ENCODE data around the gene DNAJB11. TPM values are rescaled to one million over a fixed set of nuclear protein-coding genes. Genes with fewer than 3 reads are reported as not detected.

Gene DNAJB11
- total and polyA plus RNA-seq, 2 of the 4 experiments (the other 2 are of a cell fraction), result 27.4 to 48.6 TPM

- no TSS peak for BruUV-seq (replicated peaks)
- no peaks in the 10 kb centered on the region for H3K79me1 ChIP-seq (ENCODE audit: low read depth in 1 of 2, low read length in 2 of 2)
- no peaks in the 10 kb centered on the region for H3K9me3 ChIP-seq (ENCODE audit: control insufficient read depth, insufficient read depth, low read length)
- no peak overlapping the region for H3K18ac ChIP-seq (ENCODE audit: low read depth, low read length)
- no peak overlapping the region for H3K9ac ChIP-seq (ENCODE audit: low read depth, low read length)
- H3K56ac ChIP-seq (ENCODE audit: extremely low read depth, insufficient read depth, low read length), result no peak overlapping the region
- dilution Hi-C loops (cut with HindIII; ENCODE audit: low sequenced_read_pairs, unreplicated experiment), result no loop called here
- no peak for ATAC-seq (ENCODE audit: low read depth)
- H2BK20ac ChIP-seq (ENCODE audit: low read depth, low read length), result no peak overlapping the region
- DNase-seq, result no peak
- H2AK9ac ChIP-seq (replicated peaks; ENCODE audit: low read depth, low read length, poor library complexity), result no peak overlapping the region
- no peak overlapping the region for H2BK5ac ChIP-seq (ENCODE audit: low read depth, low read length, poor library complexity, severe bottlenecking)
- H2BK15ac ChIP-seq (ENCODE audit: low read depth, low read length), result no peak overlapping the region
- no peak overlapping the region for H3K4me3 ChIP-seq (ENCODE audit: insufficient read depth, low read depth, low read length)
- ChIA-PET CTCF (no interaction called here), POLR2A (ENCODE audit: unreplicated experiment) (no interaction called here)
- no peak overlapping the region for H3K4ac ChIP-seq (ENCODE audit: low read depth, low read length)
- no peak overlapping the region for H2AFZ ChIP-seq (replicated peaks; ENCODE audit: low read length, poor library complexity)
- H4K20me1 ChIP-seq (ENCODE audit: insufficient read depth, low read length), result no peaks in the 10 kb centered on the region
- no peak overlapping the region for H3K14ac ChIP-seq (replicated peaks; ENCODE audit: low read depth, low read length)
- in situ Hi-C loops (cut with MboI; ENCODE audit: low sequenced_read_pairs), result no loop called here
- no peak overlapping the region for H2BK120ac ChIP-seq (ENCODE audit: low read depth, low read length)
- no peak overlapping the region for H4K8ac ChIP-seq (ENCODE audit: low read depth in 2 of 2, low read length in 2 of 2)
- no peak overlapping the region for H3K4me2 ChIP-seq (ENCODE audit: low read depth, low read length)
- H3K9me1 ChIP-seq (ENCODE audit: insufficient read depth, low read length), result no peaks in the 10 kb centered on the region
- no peaks in the 10 kb centered on the region for H3K36me3 ChIP-seq (ENCODE audit: control insufficient read depth, insufficient read depth, low read length)
- H4K5ac ChIP-seq (ENCODE audit: low read depth, low read length), result no peak overlapping the region
- H3K27ac ChIP-seq (ENCODE audit: insufficient read depth, low read length), result no peak overlapping the region
- H3K4me1 ChIP-seq (ENCODE audit: control insufficient read depth, insufficient read depth, low read length), result no peaks in the 10 kb centered on the region
- H4K91ac ChIP-seq (ENCODE audit: insufficient read depth, low read depth, low read length), result no peak overlapping the region
- intact Hi-C loops (cut with micrococcal nuclease), result no loop called here
- TF ChIP-seq MAFK (IDR thresholded peaks at IDR 0.05; ENCODE audit: low read depth, low read length) (no peak), FOS (IDR thresholded peaks at IDR 0.05; ENCODE audit: low read depth, low read length) (no peak), RAD21 (IDR thresholded peaks at IDR 0.05; ENCODE audit: low read length) (no peak), CHD1 (IDR thresholded peaks at IDR 0.05; ENCODE audit: low read depth, low read length) (no peak), POLR2A (IDR thresholded peaks at IDR 0.05; ENCODE audit: low read depth, low read length) (no peak), NFE2L2 (IDR thresholded peaks at IDR 0.05; ENCODE audit: low read depth, low read length) (no peak), MXI1 (IDR thresholded peaks at IDR 0.05; ENCODE audit: borderline replicate concordance, low read depth, low read length) (no peak), USF2 (IDR thresholded peaks at IDR 0.05; ENCODE audit: low read depth, low read length) (no peak), RFX5 (IDR thresholded peaks at IDR 0.05; ENCODE audit: low read depth, low read length) (no peak), RCOR1 (IDR thresholded peaks at IDR 0.05; ENCODE audit: insufficient replicate concordance, low read length) (no peak), ELK1 (IDR thresholded peaks at IDR 0.05; ENCODE audit: borderline replicate concordance, low read depth, low read length) (no peak), SMC3 (IDR thresholded peaks at IDR 0.05; ENCODE audit: low read depth, low read length) (no peak), CEBPB (IDR thresholded peaks at IDR 0.05; ENCODE audit: low read depth, low read length) (no peak), CTCF (conservative IDR thresholded peaks at IDR 0.05; ENCODE audit: low read depth, low read length) (no peak), BHLHE40 (IDR thresholded peaks at IDR 0.05; ENCODE audit: low read depth, low read length) (no peak), MAZ (IDR thresholded peaks at IDR 0.05; ENCODE audit: borderline replicate concordance, low read depth, low read length) (no peak)
- peaks cover 20% of the 10 kb centered on the region for H3K27me3 ChIP-seq (ENCODE audit: control insufficient read depth, insufficient read depth, low read length)
- no peak overlapping the region for H3K23ac ChIP-seq (ENCODE audit: low read depth, low read length)
- H2AK5ac ChIP-seq (ENCODE audit: low read depth, low read length), result no peak overlapping the region
- WGBS, 2 experiments (ENCODE audit: extremely low coverage in 2 of 2, insufficient read length in 1 of 2), result no CpG with 5 or more reads among the region's 6 CpGs
Measured at GRCh38 chr3:186526256-186526606, 44.3 kb upstream of the DNAJB11 start.

Data from IMR-90 (cell line).